GM12801 (cell line): Measurements from ENCODE around the gene DIRAS1.

Source experiments
- CTCF ChIP-seq: IDR thresholded peaks from one replicate; pipeline ENCODE4 v1.5.1; 2011; ENCODE audit warnings: control low read depth; ENCODE audit not compliant: insufficient read length; ENCODE audit errors: extremely low read depth

Gene DIRAS1

GRCh38 chr19:2666344-2666994 is 54.7 kb downstream of the DIRAS1 start:
- no peak for TF ChIP-seq CTCF

- TF ChIP-seq CTCF, result no peak
Observed at GRCh38 chr19:2665103-2665502, 56.1 kb downstream of the DIRAS1 start.
